Measurements from ENCODE around the gene RNPS1. TPM values are rescaled to one million over a fixed set of nuclear protein-coding genes. Genes with fewer than 3 reads are reported as not detected.

Gene RNPS1, protein sequence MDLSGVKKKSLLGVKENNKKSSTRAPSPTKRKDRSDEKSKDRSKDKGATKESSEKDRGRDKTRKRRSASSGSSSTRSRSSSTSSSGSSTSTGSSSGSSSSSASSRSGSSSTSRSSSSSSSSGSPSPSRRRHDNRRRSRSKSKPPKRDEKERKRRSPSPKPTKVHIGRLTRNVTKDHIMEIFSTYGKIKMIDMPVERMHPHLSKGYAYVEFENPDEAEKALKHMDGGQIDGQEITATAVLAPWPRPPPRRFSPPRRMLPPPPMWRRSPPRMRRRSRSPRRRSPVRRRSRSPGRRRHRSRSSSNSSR
- total RNA-seq, result 98.6 TPM
- long read RNA-seq, transcript RNPS1-220 (7 exons, 2,037 nt), result major isoform, 71 of 195 reads
- long read RNA-seq, transcript RNPS1-202 (8 exons, 2,241 nt), result minor isoform, 61 of 195 reads
- long read RNA-seq, transcript RNPS1-203 (8 exons, 2,069 nt), result minor isoform, 12 of 195 reads
- long read RNA-seq, transcript RNPS1-221 (1 exons, 1,826 nt), result minor isoform, 9 of 195 reads
- long read RNA-seq, partial matches to known transcripts, result 4 of 195 reads
- long read RNA-seq, other reads (novel, unspliced or antisense), result 21 of 195 reads

GRCh38 chr16:2267913-2268666, at the start of gene RNPS1:
Gene RNPS1 (minus strand): TSS chr16:2268126. CDS start chr16:2264643, 3,483 bp downstream.
- Histone ChIP-seq H3K27me3 (ENCODE audit: low read depth) (no peaks in the 10 kb centered on the region), H3K9me3 (no peaks in the 10 kb centered on the region), H3K4me1 (peaks cover 36% of the 10 kb centered on the region), H3K27ac (peak within 1 kb of the TSS; percentile 98), H3K36me3 (peaks cover 19% of the 10 kb centered on the region), H3K4me3 (peak within 1 kb of the TSS; percentile 99)
- DNase-seq (peak; percentile 98), ATAC-seq (peak; percentile 89 to 95)
- intact Hi-C loops (cut with DNase I), result no loop called here
- TF ChIP-seq CTCF (IDR thresholded peaks at IDR 0.05), result no peak

DNA sequence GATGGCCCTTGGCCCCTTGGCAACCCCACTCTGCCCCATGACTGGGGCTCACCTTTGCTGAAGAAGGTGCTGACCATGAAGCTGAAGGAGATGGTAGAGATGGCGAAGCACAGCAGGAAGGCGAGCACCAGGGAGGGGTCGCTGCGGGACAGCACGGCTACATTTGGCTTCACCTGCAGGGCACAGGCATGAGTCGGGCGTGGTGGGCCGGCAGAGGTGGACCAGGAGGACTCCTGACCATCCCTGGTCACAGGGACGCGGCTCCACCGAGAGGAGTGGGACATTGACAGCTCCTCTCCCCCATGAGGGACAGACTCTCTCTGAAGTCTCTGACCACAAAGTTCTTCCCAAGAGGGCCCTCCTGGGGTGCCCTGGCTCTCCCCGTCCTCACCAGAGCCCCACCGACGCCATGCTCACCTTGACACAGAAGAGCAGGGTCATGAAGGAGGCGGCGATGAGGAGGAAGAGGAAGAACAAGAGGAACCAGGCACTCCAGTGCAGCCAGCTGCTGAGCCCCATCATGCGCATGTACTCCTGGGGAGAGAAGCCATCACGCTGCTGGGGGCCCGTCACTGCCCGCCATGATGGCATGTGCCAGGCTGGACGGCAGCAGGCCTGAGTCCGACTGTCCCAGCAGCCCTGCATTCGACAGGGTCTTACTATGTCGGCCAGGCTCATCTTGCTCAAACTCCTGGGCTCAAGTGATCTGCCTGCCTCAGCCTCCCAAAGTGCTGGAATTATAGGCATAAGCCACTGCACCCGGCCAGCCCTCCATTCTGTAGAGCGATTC, 49.5 kb upstream of the RNPS1 start:
- Histone ChIP-seq H3K4me1 (no peaks in the 10 kb centered on the region), H3K27me3 (ENCODE audit: low read depth) (no peaks in the 10 kb centered on the region), H3K4me3 (no peak overlapping the region), H3K9me3 (no peaks in the 10 kb centered on the region), H3K27ac (no peak overlapping the region), H3K36me3 (peaks cover 56% of the 10 kb centered on the region)
- ATAC-seq (peak; percentile 2 to 29), DNase-seq (no peak)
- no peak for TF ChIP-seq CTCF (IDR thresholded peaks at IDR 0.05)
- intact Hi-C loops (cut with DNase I), result no loop called here

- TF ChIP-seq CTCF (IDR thresholded peaks at IDR 0.05), result no peak
- DNase-seq (no peak), ATAC-seq (peak; percentile 7 to 34)
- no peak overlapping the region for H3K4me3 ChIP-seq
- H3K36me3 ChIP-seq, result peaks cover 64% of the 10 kb centered on the region
- H3K27me3 ChIP-seq (ENCODE audit: low read depth), result no peaks in the 10 kb centered on the region
- no peaks in the 10 kb centered on the region for H3K4me1 ChIP-seq
- no peak overlapping the region for H3K27ac ChIP-seq
- H3K9me3 ChIP-seq, result no peaks in the 10 kb centered on the region
- intact Hi-C loops (cut with DNase I), result no loop called here
These were observed 40.4 kb upstream of the RNPS1 start for GRCh38 chr16:2308089-2308962.

GRCh38 chr16:2299915-2300192, 31.9 kb upstream of the RNPS1 start:
- DNase-seq, result no peak
- no peaks in the 10 kb centered on the region for H3K27me3 ChIP-seq (ENCODE audit: low read depth)
- H3K36me3 ChIP-seq, result peaks cover 86% of the 10 kb centered on the region
- intact Hi-C loops (cut with DNase I), result no loop called here
- TF ChIP-seq CTCF (IDR thresholded peaks at IDR 0.05), result no peak
- no peak overlapping the region for H3K4me3 ChIP-seq
- no peaks in the 10 kb centered on the region for H3K4me1 ChIP-seq
- no peak for ATAC-seq
- H3K9me3 ChIP-seq, result no peaks in the 10 kb centered on the region
- no peak overlapping the region for H3K27ac ChIP-seq
